SJSA1 (cell line): ENCODE measurements around the gene DHX35. TPM values are rescaled to one million over a fixed set of nuclear protein-coding genes. Genes with fewer than 3 reads are reported as not detected.

Experiments
- DNase-seq, 2 experiments: peaks; one replicate each; pipeline ENCODE4 v3.0.0-alpha.2; 2015 to 2020; ENCODE audit warnings: low spot score in 2 of 2, low read depth in 1 of 2
- H3K27ac ChIP-seq: fragments of 250-450 bp; sonication (Bioruptor Pico); 2 replicates; pipeline ENCODE4 v1.5.1; 2020; ENCODE audit warnings: mild to moderate bottlenecking, moderate library complexity
- H3K27me3 ChIP-seq: fragments of 250-450 bp; sonication (Bioruptor Pico); replicated peaks from 2 replicates; pipeline ENCODE4 v1.5.1; 2020; ENCODE audit warnings: mild to moderate bottlenecking, moderate library complexity
- H3K36me3 ChIP-seq: fragments of 250-450 bp; sonication (Bioruptor Pico); 2 replicates; pipeline ENCODE4 v1.5.1; 2020; ENCODE audit warnings: mild to moderate bottlenecking
- H3K4me1 ChIP-seq: fragments of 250-450 bp; sonication (Bioruptor Pico); replicated peaks from 2 replicates; pipeline ENCODE4 v1.6.1; 2021; ENCODE audit warnings: mild to moderate bottlenecking
- H3K4me3 ChIP-seq: fragments of 250-450 bp; sonication (Bioruptor Pico); 2 replicates; pipeline ENCODE4 v1.5.1; 2020; ENCODE audit warnings: mild to moderate bottlenecking
- H3K9me3 ChIP-seq: fragments of 250-450 bp; sonication (Bioruptor Pico); replicated peaks from 2 replicates; pipeline ENCODE4 v1.5.1; 2020; ENCODE audit warnings: mild to moderate bottlenecking
- total RNA-seq: library from RNA; depleted of rRNA; stranded (reverse); fragments of >200 nt; shearing (Covaris generic); gene quantifications from 2 replicates; pipeline ENCODE4 v1.2.3, GENCODE V29; 2014

DHX35 gene
- total RNA-seq, 1 experiment from 2014 or later, result 18.7 TPM

DNA sequence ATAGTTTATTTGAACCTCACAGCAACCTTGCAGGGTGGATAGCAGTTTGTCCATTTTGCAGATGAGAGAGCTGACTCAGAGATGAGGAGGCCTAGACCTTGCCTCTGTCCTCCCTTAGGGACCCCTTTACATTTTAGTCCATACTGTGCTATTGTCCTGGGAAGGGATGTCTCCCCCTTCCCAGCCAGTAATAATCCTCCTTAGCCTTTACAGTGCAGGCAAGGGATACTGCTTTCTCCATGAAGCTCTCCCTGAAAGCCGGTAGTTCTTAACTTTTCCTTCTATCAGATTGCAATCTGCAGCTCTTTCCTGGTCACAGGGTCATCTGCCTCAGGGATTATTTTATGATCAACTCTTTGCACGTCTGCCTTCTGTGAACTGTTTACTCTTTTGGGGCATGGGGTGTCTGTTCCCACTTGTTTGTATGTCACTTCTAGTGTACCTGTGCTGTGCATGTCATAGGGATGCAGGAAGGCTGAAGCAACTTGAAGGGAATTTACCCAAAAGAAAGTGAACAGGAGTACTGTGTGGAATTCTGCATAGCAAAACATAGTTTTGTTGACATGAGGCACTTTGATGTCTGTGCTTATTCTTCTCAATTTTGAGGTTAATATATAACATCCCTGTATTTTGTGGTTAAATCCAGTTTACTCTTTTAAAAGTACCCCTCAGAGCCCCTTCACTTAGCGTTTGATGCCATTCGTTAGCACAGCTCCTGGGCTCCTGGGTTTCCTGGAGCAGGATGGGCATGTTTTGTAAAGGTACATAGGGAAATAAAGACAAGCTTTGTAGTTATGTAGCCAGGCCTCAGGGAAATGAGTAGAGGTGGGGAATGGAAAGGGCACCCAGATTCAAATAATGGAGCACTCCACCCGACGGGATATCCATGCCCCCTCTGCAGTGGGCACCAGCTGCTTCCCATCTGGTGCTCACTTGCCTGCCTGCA lies 38.1 kb downstream of the DHX35 start:
- no peaks in the 10 kb centered on the region for H3K4me1 ChIP-seq
- no peaks in the 10 kb centered on the region for H3K9me3 ChIP-seq
- DNase-seq, result no peak
- no peaks in the 10 kb centered on the region for H3K27me3 ChIP-seq
- H3K36me3 ChIP-seq, result peaks cover 66% of the 10 kb centered on the region
- H3K27ac ChIP-seq, result no peak overlapping the region
- no peak overlapping the region for H3K4me3 ChIP-seq

DNA sequence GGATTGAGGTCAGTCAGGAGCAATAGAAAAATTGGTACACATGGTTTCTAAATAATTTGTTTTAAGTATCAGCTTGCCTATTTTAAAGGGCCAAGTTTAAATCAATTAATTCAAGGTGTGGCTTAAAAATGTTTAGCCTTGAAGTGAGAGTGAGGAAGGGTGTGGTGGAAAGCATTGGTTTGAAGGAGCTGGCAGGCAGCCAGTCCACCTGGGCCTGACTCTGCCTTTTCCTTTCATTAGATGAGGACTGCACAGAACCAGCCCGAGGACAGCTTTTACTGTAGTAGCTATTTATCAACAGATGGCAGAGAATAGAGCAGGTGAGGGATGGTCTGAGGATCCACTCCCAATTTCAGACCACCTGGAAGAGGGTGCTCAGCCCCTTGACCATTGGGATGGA lies 42.4 kb downstream of the DHX35 start:
- no peaks in the 10 kb centered on the region for H3K9me3 ChIP-seq
- no peak overlapping the region for H3K27ac ChIP-seq
- H3K4me1 ChIP-seq, result no peaks in the 10 kb centered on the region
- peaks cover 56% of the 10 kb centered on the region for H3K36me3 ChIP-seq
- H3K27me3 ChIP-seq, result no peaks in the 10 kb centered on the region
- no peak for DNase-seq
- H3K4me3 ChIP-seq, result no peak overlapping the region

DNA sequence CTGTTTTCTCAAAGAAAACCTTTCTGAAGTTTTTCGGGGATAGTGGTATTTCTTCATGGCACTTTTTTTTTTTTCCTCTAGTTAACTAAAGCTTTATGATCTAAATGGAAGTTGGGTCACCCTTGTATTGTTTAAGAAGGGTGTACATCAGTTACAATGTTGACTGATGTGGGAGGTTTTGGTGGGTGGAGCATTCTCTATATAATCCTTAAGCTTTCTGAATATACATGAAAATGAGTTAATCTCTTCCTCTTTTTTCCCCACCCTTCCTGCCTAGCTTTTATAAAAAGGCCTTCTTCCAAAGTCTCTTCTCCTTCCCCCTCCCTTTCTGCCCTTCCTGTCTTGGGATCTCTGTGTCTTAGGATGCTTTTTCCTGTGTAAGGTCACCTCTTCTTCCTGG lies 47.2 kb downstream of the DHX35 start:
- no peak overlapping the region for H3K27ac ChIP-seq

DNA sequence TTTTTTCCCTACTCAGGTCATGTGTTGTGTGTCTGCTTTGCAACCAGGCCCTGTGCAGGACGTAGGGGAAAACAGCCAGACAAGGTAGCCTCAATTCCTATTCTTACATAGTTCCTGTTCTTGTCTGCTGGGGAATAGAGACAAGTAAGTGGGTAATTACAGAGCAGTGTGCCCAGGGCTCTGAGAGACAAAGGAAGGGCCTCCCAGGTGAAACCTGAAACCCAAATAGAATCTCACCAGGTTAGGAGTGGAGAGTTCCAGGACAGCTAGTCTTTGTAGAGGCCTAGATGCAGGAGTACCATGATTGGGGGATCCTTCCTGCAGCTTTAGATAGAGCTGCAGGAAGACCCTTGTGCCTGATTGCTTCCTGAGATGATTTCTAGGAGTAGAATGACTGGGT lies 48.4 kb downstream of the DHX35 start:
- H3K4me3 ChIP-seq, result no peak overlapping the region
- H3K4me1 ChIP-seq, result no peaks in the 10 kb centered on the region
- no peak overlapping the region for H3K27ac ChIP-seq
- no peaks in the 10 kb centered on the region for H3K27me3 ChIP-seq
- DNase-seq, result no peak
- H3K36me3 ChIP-seq, result peaks cover 46% of the 10 kb centered on the region
- H3K9me3 ChIP-seq, result no peaks in the 10 kb centered on the region

More for the DNA sequence above, 47.2 kb downstream of the DHX35 start:
- H3K36me3 ChIP-seq, result peaks cover 50% of the 10 kb centered on the region
- no peaks in the 10 kb centered on the region for H3K4me1 ChIP-seq
- no peak overlapping the region for H3K4me3 ChIP-seq
- no peaks in the 10 kb centered on the region for H3K9me3 ChIP-seq
- H3K27me3 ChIP-seq, result no peaks in the 10 kb centered on the region
- DNase-seq, result no peak

DNA sequence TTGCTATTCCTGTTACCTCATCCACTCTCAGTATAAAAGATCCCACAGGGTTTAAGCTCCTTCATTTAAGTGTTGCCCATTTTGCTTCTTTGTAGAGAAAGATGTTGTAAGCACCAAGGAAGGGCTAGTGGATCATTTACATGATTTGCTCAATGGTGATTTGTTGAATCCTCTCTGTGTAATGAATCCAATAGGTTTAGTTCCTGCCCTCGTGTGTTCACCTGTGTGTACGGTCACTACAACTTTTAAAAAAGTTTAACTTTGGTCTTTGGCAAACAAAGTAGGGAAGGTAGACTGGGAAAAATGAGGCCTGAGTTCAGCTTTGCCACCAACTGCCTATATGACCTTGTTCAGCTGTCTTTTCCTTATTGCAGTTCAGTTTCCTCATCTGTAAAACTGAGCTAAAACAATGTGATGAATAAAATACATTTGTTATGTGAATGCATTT lies 51.5 kb downstream of the DHX35 start:
- DNase-seq, result no peak
- no peaks in the 10 kb centered on the region for H3K27me3 ChIP-seq
- H3K36me3 ChIP-seq, result peaks cover 45% of the 10 kb centered on the region
- no peak overlapping the region for H3K4me3 ChIP-seq
- no peak overlapping the region for H3K27ac ChIP-seq
- H3K4me1 ChIP-seq, result no peaks in the 10 kb centered on the region
- H3K9me3 ChIP-seq, result no peaks in the 10 kb centered on the region

DNA sequence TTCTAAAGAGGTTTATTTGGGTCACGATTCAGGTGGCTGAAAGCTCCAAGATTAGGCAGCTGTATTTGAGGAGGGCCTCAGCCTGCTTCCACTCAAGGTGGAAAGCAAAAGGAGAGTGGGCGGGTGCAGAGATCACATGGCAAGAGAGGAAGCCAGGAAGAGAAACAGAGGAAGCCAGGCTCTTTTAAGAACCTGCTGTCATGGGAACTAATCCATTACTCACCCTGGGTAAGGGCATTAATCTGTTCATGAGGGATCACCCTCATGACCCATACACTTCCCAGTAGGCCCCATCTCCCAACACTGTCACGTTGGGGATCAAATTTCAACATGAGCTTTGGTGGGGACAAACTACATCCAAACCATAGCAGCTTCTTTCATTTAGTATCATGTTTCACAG lies 53.9 kb downstream of the DHX35 start:
- H3K4me1 ChIP-seq, result no peaks in the 10 kb centered on the region
- H3K36me3 ChIP-seq, result peaks cover 45% of the 10 kb centered on the region
- H3K9me3 ChIP-seq, result no peaks in the 10 kb centered on the region
- no peak overlapping the region for H3K4me3 ChIP-seq
- no peak overlapping the region for H3K27ac ChIP-seq
- no peak for DNase-seq
- H3K27me3 ChIP-seq, result no peaks in the 10 kb centered on the region

DNA sequence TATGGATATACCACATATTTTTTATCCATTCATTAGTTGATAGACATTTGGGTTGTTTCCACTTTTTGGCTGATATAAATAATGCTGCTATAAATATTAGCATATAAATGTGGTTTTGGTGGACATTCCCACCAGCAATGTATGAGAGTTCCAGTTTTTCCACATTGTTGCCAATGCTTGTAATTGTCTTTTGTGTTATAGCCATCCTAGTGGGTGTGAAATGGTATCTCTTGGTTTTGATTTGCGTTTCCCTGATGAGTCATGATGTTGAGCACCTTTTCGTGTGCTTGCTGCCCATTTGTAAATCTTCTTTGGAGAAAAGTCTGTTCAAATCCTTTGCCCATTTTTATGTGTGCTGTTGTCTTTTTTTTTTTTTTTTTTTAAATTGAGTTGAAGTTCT lies 54.4 kb downstream of the DHX35 start:
- H3K4me3 ChIP-seq, result no peak overlapping the region
- no peaks in the 10 kb centered on the region for H3K9me3 ChIP-seq
- no peaks in the 10 kb centered on the region for H3K4me1 ChIP-seq
- H3K36me3 ChIP-seq, result peaks cover 46% of the 10 kb centered on the region
- H3K27ac ChIP-seq, result no peak overlapping the region
- H3K27me3 ChIP-seq, result no peaks in the 10 kb centered on the region
- DNase-seq, result no peak

DNA sequence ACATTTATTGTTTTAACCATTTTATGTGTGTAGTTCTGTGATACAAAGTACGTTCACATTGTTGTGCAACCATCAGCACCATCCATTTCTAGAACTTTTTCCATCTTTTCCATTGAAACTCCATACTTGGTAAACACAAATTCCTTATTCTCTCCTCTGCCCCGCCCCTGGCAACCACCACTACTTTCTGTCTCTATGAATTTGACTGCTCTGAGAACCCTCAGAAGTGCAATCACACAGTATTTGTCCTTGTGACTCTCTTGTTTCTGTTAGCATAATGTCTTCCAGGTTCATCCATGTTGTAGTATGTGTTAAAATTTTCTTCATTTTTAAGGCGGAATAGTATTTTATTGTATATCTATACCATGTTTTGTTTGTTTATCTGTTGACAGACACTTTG lies 56.9 kb downstream of the DHX35 start:
- no peak for DNase-seq
- Histone ChIP-seq H3K27me3 (no peaks in the 10 kb centered on the region), H3K36me3 (peaks cover 59% of the 10 kb centered on the region), H3K9me3 (no peaks in the 10 kb centered on the region), H3K4me3 (no peak overlapping the region), H3K27ac (no peak overlapping the region), H3K4me1 (no peaks in the 10 kb centered on the region)

DNA sequence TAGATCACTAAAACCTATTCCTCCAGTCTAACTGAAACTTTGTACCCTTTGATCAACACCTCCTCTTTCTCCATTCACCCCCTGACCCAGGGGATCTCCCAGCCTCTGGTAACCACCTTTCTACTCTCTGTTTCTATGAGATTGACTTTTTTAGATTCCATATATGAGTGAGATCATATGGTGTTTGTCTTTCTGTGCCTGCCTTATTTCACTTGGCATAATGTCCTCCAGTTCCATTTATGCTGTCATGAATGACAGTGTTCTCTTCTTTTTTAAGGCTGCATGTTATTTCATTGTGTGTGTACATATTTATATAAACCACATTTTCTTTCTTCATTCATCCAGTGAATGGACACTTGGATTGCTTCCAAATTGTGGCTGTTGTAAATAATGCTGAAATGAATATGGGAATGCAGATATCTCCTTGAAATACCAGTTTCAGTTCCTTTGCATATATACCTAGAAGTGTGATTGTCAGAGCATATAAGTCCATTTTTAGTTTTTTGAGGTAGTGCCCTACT lies 57.7 kb downstream of the DHX35 start:
- DNase-seq, result no peak

DNA sequence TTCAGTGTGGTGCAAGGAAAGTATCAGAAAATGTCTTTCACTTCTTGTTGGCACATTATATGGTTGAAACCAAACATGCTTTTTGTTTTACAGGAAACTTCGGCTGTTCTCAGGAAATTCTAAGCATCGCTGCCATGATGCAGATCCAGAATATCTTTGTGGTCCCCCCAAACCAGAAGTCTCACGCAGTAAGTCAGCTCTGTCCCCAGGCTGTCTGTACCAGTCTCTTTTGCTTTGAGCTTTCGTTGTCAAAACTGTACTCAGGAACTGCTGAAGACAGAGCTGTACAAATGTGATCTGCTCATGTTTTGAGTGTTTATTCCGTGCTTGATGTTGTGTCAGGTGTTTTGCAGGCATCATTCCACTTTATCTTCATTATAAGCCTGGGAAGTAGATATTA lies 59.6 kb downstream of the DHX35 start:
- Histone ChIP-seq H3K36me3 (peaks cover 68% of the 10 kb centered on the region), H3K4me3 (no peak overlapping the region), H3K4me1 (no peaks in the 10 kb centered on the region), H3K27me3 (no peaks in the 10 kb centered on the region), H3K27ac (no peak overlapping the region), H3K9me3 (no peaks in the 10 kb centered on the region)
- no peak for DNase-seq

More for the DNA sequence above, 57.7 kb downstream of the DHX35 start:
- H3K27me3 ChIP-seq, result no peaks in the 10 kb centered on the region
- no peak overlapping the region for H3K27ac ChIP-seq
- H3K9me3 ChIP-seq, result no peaks in the 10 kb centered on the region
- no peaks in the 10 kb centered on the region for H3K4me1 ChIP-seq
- H3K4me3 ChIP-seq, result no peak overlapping the region
- H3K36me3 ChIP-seq, result peaks cover 63% of the 10 kb centered on the region

DNA sequence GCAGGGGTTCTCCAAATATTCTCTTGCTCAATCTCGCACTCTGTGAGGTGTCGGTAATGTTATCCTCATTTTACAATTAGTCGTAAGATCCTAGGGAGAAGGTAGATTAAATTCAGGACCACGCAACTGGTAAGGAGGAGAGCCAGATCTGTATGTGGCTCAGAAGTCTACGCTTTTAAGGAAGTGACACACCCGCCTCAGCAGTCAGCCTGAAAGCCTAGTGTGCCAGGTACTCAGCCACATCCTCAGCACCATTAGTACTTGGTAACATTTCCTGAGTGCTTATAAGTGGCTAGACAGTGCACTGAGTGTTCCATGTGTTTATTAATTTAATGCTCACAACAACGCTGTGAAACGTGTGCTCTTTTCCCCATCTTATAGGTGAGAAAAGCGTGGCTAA lies 63.7 kb downstream of the DHX35 start:
- Histone ChIP-seq H3K9me3 (no peaks in the 10 kb centered on the region), H3K27me3 (no peaks in the 10 kb centered on the region), H3K36me3 (peaks cover 58% of the 10 kb centered on the region)

DNA sequence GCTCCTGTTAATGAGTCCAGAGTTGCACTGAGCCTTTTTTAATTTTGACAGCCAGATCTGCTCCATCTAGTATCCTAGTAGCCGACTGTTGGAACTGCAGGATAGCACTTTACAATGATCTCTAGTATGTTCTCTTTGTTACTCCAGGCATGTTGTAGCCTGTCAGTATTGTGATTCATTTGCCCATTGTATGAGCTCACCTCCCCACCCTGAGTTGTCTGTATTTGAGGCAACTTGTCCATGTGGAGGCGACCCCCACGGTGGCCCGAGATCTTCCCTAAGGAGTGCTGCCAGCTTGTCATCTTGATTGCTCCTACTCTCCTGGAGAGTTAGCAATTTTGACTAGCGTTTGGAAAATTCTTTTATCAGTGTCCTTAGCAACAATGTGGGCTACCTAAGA lies 67.2 kb downstream of the DHX35 start:
- DNase-seq, result no peak
- H3K27ac ChIP-seq, result no peak overlapping the region
- no peaks in the 10 kb centered on the region for H3K9me3 ChIP-seq
- no peak overlapping the region for H3K4me3 ChIP-seq
- H3K36me3 ChIP-seq, result peaks cover 52% of the 10 kb centered on the region
- no peaks in the 10 kb centered on the region for H3K4me1 ChIP-seq
- no peaks in the 10 kb centered on the region for H3K27me3 ChIP-seq

More for the DNA sequence above, 63.7 kb downstream of the DHX35 start:
- Histone ChIP-seq H3K4me1 (no peaks in the 10 kb centered on the region), H3K27ac (no peak overlapping the region), H3K4me3 (no peak overlapping the region)
- DNase-seq, result no peak

DNA sequence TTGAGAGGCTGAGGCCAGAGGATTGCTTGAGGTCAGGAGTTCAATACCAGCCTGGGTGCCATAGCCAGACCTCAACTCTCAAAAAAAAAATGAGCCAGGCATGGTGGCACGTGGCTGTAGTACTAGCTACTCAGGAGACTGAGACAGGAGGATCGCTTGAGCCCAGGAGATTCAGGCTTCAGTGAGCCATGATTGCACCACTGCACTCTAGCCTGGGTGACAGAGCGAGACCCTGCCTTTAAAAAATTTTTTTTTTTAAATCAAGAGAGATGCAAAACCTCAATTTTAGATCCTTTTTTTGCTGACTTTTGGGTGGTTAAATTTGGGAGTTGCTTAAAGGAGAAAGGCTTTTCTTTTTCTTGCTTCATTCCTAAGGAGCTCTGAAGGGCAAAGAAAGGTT lies 70.9 kb downstream of the DHX35 start:
- no peaks in the 10 kb centered on the region for H3K4me1 ChIP-seq
- H3K36me3 ChIP-seq, result peaks cover 41% of the 10 kb centered on the region
- no peak overlapping the region for H3K4me3 ChIP-seq
- H3K27ac ChIP-seq, result no peak overlapping the region
- no peak for DNase-seq
- H3K27me3 ChIP-seq, result no peaks in the 10 kb centered on the region
- H3K9me3 ChIP-seq, result no peaks in the 10 kb centered on the region

DNA sequence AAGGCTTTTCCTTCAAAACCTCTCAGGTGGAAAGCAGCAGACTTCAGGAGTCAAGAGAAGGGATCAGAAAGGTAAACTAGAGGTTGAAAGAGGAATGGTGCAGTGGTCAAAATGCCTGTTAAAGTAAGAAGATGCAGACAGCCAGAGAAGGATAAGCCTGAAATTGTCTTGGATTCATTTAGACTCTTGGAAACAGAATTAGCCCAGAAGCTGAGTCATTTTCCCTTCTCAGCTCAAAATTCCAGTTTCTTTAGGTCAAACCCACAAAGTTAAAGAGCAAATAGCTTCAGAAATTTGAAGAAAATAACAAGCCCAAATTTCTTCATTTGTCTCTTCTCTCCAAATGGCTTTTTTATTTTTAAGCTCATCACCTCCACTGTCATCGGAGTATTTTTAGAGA lies 73.9 kb downstream of the DHX35 start:
- H3K9me3 ChIP-seq, result no peaks in the 10 kb centered on the region
- H3K27ac ChIP-seq, result no peak overlapping the region
- peaks cover 57% of the 10 kb centered on the region for H3K36me3 ChIP-seq
- H3K27me3 ChIP-seq, result no peaks in the 10 kb centered on the region
- H3K4me3 ChIP-seq, result no peak overlapping the region
- DNase-seq, result no peak
- no peaks in the 10 kb centered on the region for H3K4me1 ChIP-seq
